Lower lobe of right lung (tissue), 2 donors: ENCODE data around the gene CISH. TPM values are rescaled to one million over a fixed set of nuclear protein-coding genes. Genes with fewer than 3 reads are reported as not detected.
A peak's percentile ranks its signal among the peaks of the same experiment; 100 is the strongest.

Experiments
- ATAC-seq, 2 donors: fragments of 200-7000 bp; cut with Tn5 transposase; one replicate each; pipeline ENCODE4 v1.9.1; 2020 to 2022; ENCODE audit warnings: mild to moderate bottlenecking in 2 of 2, moderate library complexity in 2 of 2
- DNase-seq: peaks from one replicate; pipeline ENCODE4 v3.0.0-alpha.2; 2020
- H3K27ac ChIP-seq: fragments of 200-600 bp; one replicate; pipeline ENCODE4 v1.8.0; 2022
- H3K27me3 ChIP-seq: fragments of 200-600 bp; one replicate; pipeline ENCODE4 v1.8.0; 2022; ENCODE audit warnings: low read depth
- H3K36me3 ChIP-seq: fragments of 200-600 bp; one replicate; pipeline ENCODE4 v1.8.0; 2022; ENCODE audit warnings: mild to moderate bottlenecking
- H3K4me1 ChIP-seq: fragments of 200-600 bp; one replicate; pipeline ENCODE4 v1.8.0; 2022
- H3K4me3 ChIP-seq: fragments of 200-600 bp; one replicate; pipeline ENCODE4 v1.8.0; 2022; ENCODE audit warnings: mild to moderate bottlenecking
- H3K9me3 ChIP-seq: fragments of 200-600 bp; one replicate; pipeline ENCODE4 v1.8.0; 2022
- intact Hi-C: fragments of 100-400 bp; cut with DNase I; formaldehyde crosslinking; loops from one replicate; pipeline ENCODE4 v1.11.0; 2022
- long read RNA-seq: library from polyadenylated mRNA; unstranded; transcript quantifications from one replicate; pipeline ENCODE4 v2.0.0, GENCODE V29; 2021
- total RNA-seq: library from RNA; stranded (reverse); fragmentation: NEBNext Ultra II Directional; extraction: Animal tissue kit (Norgen Biotek cat#: 25700); gene quantifications from one replicate; pipeline ENCODE4 v1.2.1, GENCODE V29; 2021
- TF ChIP-seq, protein P1 (sequence below): fragments of 200-600 bp; IDR thresholded peaks from one replicate; pipeline ENCODE4 v1.8.0; 2022; ENCODE audit warnings: antibody characterized with exemption, mild to moderate bottlenecking
- donor health status: DM: no; HTN: yes; CAD: no; lungs with severe emphysema.

CISH gene, protein sequence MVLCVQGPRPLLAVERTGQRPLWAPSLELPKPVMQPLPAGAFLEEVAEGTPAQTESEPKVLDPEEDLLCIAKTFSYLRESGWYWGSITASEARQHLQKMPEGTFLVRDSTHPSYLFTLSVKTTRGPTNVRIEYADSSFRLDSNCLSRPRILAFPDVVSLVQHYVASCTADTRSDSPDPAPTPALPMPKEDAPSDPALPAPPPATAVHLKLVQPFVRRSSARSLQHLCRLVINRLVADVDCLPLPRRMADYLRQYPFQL
- 48.8 TPM for total RNA-seq
- long read RNA-seq, full-length matches to known transcripts: 14 of 22 reads
- long read RNA-seq, partial matches to known transcripts: 0 of 22 reads
- long read RNA-seq, other reads (novel, unspliced or antisense): 8 of 22 reads

DNA sequence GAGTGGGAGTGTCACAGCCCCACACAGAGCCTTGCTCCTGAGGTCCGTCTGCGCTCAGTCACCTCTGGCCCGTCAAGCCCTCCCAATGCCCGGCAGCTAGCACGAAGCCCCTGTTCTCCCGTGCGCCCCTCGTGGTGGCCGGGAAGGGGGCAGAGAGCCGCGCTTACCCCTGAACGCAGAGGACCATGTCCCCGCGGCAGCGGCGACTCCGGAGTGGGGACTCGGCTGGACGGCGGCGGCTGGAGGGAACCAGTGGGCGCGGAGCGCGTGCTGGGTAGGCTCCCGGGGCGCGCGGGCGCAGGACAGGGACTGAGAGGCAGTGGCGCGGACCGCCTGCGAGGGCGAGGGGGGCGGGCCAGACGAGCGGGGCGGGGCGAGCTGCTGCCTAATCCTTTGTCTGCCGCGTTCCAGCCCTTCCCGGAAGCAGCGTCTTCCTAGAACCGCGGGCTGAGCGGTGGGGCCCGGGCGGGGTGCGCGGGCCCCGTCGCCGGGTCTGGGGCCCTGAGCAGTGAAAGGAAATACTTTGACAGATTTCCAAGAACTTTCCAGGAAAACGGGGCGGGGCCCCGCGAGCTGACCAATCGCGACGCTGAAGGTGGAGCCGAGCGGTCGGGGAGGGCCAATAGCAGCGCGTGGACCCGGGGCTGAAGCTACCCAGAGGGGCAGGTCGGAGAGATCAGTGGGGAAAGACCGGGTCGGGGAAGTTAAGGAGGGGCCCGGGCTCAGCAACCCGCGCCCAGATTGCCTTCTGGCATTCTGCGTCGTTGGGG lies at the start of gene CISH:
Gene CISH, minus strand, starts transcription at position 311 of the 770 bp plus-strand sequence. Its CDS starts 124 bp downstream, at position 187.
- Histone ChIP-seq H3K27ac (peak within 1 kb of the TSS; percentile 91), H3K27me3 (no peaks in the 10 kb centered on the region), H3K4me3 (peak within 1 kb of the TSS; percentile 83), H3K36me3 (peaks cover 17% of the 10 kb centered on the region), H3K4me1 (peaks cover 76% of the 10 kb centered on the region), H3K9me3 (no peaks in the 10 kb centered on the region)
- peak; percentile 86 to 89 for ATAC-seq
- TF ChIP-seq, protein P1, sequence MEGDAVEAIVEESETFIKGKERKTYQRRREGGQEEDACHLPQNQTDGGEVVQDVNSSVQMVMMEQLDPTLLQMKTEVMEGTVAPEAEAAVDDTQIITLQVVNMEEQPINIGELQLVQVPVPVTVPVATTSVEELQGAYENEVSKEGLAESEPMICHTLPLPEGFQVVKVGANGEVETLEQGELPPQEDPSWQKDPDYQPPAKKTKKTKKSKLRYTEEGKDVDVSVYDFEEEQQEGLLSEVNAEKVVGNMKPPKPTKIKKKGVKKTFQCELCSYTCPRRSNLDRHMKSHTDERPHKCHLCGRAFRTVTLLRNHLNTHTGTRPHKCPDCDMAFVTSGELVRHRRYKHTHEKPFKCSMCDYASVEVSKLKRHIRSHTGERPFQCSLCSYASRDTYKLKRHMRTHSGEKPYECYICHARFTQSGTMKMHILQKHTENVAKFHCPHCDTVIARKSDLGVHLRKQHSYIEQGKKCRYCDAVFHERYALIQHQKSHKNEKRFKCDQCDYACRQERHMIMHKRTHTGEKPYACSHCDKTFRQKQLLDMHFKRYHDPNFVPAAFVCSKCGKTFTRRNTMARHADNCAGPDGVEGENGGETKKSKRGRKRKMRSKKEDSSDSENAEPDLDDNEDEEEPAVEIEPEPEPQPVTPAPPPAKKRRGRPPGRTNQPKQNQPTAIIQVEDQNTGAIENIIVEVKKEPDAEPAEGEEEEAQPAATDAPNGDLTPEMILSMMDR: peak; percentile 73
- intact Hi-C loops: loop anchor here (5.0 kb wide), 1 partner anchor 39 kb away; no protein-coding TSS in a partner anchor
- DNase-seq: peak; percentile 98

DNA sequence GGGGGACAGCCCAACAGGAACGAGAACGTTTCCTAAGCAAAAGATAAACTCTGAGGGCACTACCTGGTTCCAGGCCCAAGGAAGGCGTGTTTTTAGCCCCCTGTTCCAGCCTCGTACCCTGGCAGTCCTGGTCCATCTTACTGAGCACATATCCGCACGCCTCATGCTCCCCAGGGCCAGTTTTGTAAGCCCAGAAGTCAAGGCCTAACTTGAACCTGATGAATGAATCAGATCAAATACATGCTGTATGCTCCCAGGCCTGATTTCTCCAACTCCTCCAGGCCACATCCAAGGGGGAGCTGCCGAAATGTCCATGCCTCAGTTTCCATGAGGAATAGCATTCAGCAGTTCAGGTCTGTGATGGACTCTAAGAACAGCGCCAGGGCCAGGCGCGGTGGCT lies 48.8 kb upstream of the CISH start:
- H3K4me1 ChIP-seq: peaks cover 6% of the 10 kb centered on the region
- DNase-seq (no peak), ATAC-seq (no peak)
- H3K4me3 ChIP-seq: no peak overlapping the region
- intact Hi-C loops: no loop called here
- H3K9me3 ChIP-seq: no peaks in the 10 kb centered on the region
- H3K27me3 ChIP-seq: no peaks in the 10 kb centered on the region
- H3K27ac ChIP-seq: no peak overlapping the region
- H3K36me3 ChIP-seq: no peaks in the 10 kb centered on the region
- TF ChIP-seq, protein P1: no peak

DNA sequence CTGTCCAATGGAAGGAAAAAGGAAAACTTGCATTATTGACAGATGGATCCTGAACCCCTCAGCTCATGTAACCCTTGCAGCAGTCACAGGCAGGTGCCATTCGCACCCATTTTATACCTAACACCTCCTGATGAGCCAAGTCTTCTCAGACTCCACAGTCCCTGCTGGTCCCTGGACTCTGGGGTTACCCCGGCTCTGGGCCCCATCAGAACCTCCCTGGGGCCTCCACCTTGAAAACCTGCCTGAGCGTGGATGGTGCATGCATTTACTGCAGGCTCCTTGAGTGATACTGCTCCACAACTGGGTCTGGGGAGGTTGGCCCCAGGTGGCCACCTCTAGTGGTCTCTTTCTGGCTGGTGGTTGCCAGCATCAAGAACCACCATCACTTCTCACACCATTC lies 47.3 kb upstream of the CISH start:
- Histone ChIP-seq H3K9me3 (no peaks in the 10 kb centered on the region), H3K27ac (no peak overlapping the region), H3K36me3 (no peaks in the 10 kb centered on the region), H3K4me1 (peaks cover 6% of the 10 kb centered on the region), H3K27me3 (no peaks in the 10 kb centered on the region), H3K4me3 (no peak overlapping the region)
- intact Hi-C loops: no loop called here
- ATAC-seq (no peak), DNase-seq (no peak)
- TF ChIP-seq, protein P1: no peak

DNA sequence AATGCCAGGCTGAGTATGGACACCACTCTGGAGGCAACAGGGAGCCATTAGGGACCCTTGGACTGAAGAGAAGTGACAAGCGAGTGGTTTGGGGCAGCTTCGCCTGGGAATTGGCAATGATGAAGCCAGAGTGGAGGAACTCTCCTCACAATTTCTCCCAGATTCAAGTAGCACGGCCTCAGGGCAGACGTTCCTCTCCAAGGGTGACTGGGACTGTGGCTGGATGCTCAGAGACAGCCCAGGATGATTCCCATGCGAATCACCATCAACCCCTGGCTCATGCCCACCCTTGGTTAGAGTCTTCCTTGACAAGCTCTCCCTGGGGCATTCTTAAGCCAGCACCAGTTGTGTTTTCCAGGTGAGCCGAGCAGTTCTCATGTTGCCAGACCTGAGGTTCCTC lies 46.8 kb upstream of the CISH start:
- no peak for ATAC-seq
- TF ChIP-seq, protein P1: no peak
- no peak for DNase-seq

DNA sequence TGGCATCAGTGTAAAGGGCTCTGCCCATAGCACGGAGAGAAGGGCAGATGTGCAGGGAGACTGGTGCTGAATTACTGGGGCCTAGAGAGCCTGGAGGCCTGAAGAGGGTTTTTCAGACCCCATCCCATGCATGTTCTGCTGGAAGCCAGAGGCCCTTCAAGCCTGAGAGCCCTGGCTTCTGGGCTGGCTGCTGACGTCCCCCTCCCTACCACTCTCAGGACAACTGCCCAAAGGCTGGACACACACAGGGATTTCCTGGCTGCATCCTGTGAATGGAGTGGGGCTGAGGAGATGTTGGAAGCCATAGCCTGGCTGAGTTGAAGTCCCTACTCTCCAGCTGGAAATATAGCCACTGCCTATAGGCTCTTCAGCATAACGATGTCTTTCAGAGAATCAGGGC lies 46.2 kb upstream of the CISH start:
- Histone ChIP-seq H3K27ac (no peak overlapping the region), H3K27me3 (no peaks in the 10 kb centered on the region), H3K4me1 (peaks cover 1% of the 10 kb centered on the region), H3K9me3 (no peaks in the 10 kb centered on the region), H3K36me3 (no peaks in the 10 kb centered on the region), H3K4me3 (no peak overlapping the region)
- TF ChIP-seq, protein P1: no peak
- intact Hi-C loops: no loop called here
- DNase-seq (no peak), ATAC-seq (no peak)

More for the DNA sequence above, 46.8 kb upstream of the CISH start:
- Histone ChIP-seq H3K4me1 (peaks cover 6% of the 10 kb centered on the region), H3K9me3 (no peaks in the 10 kb centered on the region), H3K27me3 (no peaks in the 10 kb centered on the region), H3K27ac (no peak overlapping the region), H3K36me3 (no peaks in the 10 kb centered on the region), H3K4me3 (no peak overlapping the region)
- intact Hi-C loops: no loop called here
